Tongue (tissue), 2 donors: ENCODE results near the gene FAM186B. TPM values are rescaled to one million over a fixed set of nuclear protein-coding genes. Genes with fewer than 3 reads are reported as not detected.
A peak's percentile ranks its signal among the peaks of the same experiment; 100 is the strongest.

Experiments
- DNase-seq: peaks from one replicate; pipeline ENCODE4 v3.0.0-alpha.2; 2015
- total RNA-seq: library from RNA; depleted of rRNA; stranded (reverse); fragments of >200 nt; gene quantifications from one replicate; pipeline ENCODE4 v1.2.3, GENCODE V29; 2014

FAM186B gene
- total RNA-seq, 1 donor from 2014 or later = 0.82 TPM

DNA sequence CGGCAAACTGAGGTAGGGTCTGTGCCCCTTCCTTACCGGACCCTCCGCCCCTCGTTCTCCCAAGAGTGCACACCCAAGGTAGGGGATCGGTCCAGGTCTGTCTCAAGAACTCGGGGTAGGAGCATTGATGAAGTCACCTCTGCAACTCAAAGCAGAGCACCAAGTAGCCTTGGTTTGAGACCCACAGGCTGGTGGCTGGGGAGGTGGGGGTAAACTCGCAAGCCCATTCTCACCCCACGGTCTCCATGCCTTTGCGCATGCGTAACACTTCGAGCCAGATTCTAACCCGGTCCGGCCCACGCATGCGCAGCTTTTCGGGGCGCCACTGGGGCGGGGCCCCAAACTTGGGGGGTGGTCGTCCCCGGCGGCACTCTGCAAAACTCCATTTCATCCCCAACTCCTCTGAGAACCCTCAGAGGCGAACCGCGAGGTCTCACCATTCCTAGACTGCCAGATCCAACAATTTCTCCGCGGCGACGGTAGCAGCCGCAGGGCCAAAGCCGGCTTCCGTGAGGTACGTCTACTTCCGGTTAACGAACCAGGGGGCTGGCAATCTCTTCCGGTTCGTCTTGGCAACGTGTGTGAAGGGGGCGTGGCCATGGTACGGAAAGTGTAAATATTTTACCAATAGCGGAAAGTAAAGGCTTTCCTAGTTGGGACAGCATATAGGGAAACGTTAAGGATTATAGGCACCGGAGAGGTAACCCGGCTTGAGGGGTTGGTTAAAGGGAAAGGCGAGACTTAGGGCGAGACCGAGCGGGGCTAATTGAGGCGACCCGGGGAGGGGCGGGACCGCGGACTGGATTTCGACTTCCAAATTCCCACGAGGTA is 37.6 kb downstream of the FAM186B start, which contains the start of gene MCRS1:
Gene MCRS1 (minus strand): TSS at position 532 of the 831 bp plus-strand sequence. CDS start 1,411 bp downstream, outside the sequence.
- peak; percentile 97 for DNase-seq

DNA sequence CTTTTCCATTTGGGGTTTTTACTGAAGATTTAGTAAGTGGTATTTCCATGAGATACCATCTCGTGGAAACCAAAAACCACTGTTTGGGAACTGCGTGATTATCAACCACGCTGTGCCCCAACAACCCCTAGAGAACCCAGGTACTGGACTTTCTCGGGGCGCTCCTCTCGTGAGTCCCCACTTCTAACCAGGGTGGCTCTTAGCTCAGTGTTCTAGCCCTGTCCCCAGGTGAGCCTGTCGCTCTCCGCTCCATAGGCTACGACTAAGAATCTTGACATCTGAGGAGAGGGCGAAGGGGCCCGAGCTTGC is 38.2 kb downstream of the FAM186B start:
- no peak for DNase-seq

DNA sequence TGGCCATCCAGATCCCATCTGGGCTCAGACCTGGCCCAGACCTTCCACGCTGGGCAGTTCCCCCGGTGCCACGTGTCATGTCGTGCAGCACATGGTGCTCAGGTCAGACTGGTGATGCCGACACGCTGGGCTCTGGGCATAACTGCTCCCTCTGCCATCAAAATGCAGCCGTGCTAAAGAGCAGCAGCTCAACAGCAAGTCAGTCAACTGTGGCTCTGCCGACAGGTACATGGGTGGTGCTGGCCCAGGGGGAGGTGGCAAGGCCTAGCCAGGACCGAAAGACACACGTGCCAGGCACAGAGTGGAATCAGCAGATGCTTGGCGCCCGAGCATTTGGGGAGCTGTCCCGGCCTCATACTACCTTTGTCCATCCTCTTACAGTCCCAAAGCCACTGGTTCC is 39.1 kb downstream of the FAM186B start:
- no peak for DNase-seq

DNA sequence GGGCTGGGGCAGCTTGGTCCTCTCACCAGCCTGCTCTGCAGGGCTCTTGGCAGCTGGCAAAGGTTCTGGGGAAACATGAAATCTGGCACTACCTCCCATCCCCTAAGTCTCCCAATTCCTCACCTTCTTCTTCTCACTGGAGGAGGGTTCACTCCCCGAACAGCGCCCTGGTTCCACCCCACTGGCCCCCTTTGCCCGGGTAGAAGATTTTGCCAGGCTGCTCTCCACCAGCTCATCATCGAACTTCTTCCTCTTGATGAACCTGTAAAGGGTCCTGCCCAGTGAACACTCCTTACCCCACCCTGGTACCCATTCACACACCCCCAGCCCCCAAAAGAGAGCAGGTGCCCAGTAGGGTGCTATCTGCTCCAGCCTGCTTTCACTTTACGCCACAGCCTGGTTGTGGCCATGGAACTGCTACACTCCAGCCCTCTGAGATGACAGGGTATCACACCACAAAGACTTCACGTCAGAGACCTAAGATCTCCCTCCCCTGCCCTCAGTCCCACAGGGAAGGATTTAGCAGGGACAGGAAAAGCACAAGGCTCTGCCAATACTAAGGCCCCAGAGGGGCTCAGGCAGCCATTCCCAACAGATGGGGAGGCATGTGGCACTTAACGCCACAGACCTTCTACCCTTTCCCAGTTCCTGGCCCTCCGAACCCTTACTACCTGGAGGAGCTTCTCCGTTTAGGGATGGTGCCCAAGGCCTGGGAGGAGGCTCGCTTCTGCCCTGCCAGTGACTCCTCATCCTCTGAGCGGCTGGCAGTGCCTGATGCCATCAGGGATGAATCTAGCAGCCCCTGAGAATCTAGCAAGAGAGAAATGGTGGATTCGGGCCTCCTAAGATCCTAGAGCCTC is 39.8 kb downstream of the FAM186B start:
- no peak for DNase-seq

DNA sequence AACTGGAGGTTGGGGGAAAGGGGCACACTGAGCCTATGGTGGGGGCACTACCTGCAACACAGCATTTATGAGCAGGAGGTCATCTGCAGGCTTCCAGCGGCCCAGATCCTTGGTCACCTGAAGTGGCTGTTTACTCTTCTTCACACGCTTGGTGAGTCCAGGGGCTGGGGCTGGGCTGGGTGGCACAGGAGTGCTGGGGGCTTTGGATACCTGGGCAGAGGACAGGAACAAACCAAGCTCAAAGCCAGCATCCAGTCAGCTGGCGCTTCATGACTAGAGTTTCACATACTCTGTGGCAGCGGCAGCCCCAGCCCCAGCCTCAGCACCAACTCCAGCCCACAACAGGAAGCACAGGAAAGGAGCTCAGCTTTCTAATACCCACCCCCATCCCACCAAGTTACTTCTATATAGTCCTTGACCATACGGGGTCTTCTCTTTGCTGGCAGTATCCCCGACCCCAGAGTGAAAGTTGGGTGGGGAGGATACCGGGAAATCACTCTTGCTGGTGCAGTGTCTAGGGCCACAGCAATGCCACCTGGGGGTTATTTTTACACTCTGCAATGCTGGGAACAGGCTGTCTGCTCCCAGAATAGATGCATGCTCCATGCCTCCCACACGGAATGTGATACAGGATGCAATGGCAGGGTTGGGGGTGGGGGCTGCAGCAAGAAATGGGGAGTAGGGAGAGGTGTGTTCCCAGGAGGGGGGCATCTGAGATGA is 40.6 kb downstream of the FAM186B start:
- DNase-seq = peak; percentile 61

DNA sequence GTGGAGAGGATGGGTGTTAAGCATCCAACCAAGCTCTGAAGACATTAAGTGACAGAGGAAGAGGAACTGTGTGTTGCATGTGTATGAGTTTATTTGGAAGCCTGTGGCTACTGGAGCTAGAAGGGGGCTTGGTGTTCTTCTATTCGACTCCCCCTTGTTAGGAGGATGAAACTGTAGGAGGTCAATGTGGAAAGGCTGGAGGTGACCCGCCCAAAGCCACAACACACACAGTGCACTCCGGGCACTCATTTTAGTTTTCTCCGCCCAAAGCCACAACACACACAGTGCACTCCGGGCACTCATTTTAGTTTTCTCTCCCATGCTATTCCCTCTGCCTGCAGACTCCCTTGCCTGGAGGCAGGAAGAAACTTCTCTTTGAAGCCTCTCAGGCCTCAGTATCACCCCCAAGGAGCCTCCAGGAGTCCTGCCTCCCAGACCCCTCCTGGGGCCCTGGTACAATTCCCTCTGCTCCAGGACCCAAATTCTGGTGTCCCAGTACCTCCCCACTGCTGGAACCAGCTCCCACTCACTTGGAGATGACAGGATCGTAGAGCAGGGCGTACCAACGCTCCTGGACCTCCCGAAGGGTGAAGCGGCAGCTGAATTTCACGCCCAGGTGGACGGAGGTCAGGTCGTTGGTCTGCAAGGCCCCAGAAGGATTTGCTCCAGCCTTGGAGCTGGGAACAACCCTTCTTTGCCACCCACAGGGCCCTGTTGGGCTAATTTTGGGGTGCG is 41.3 kb downstream of the FAM186B start:
- DNase-seq = no peak

DNA sequence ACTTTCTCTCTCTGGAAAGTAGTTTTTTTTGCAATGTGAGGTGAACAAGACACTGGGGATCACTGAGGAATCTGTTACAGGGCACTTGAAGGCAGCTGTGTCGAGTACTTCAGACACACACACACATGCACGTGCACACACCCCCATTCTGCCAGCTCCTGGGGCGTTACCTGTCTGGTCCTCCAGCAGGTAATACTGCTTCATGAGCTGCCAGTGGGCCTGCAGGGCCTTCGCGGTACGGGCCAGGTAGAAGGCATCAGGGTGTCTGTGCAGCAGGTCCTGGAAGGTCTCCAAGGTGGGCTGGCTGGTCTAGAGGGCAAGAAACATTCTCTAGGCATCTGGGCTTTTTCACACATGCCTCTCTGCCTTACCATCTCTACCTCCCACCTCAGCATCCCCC is 42.6 kb downstream of the FAM186B start:
- no peak for DNase-seq

DNA sequence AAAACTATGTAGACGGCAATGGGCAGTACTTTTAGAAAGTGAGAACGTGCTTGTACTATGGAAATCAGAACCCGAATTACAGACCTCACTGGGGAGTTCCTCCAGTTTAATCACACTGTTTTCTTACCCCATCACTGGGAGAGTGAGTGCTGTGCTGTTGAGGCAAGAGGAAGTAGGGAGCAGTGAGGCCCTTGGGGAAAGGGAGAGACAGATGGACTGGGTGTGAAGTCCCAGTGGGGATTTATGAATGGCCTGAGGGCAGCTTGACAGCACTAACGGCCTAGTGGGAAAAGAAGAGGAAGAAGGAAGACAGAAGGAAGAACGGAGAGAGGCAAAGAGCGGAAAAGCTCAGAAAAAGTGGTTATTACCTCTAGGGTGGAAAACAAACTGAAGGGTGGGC is 43.2 kb downstream of the FAM186B start:
- DNase-seq = no peak

DNA sequence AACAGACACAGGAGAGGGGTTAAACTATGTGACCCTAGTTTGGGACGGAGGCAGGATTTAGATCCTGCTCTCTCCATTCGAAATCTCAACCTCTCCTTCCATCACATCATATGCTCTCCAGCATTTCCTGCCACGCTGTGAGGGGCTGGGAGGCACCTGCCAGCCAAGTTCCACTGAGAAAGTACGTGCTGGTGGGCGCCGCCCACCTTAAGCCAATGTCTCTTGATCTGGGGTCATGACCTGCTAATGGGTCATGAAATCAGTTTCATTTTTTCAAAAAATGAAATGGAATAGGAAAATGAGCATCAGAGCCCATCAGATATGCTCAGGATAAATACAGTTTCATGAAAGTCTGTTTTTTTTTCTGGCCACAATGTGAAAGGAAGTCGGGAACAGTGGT is 44.7 kb downstream of the FAM186B start:
- DNase-seq = no peak

DNA sequence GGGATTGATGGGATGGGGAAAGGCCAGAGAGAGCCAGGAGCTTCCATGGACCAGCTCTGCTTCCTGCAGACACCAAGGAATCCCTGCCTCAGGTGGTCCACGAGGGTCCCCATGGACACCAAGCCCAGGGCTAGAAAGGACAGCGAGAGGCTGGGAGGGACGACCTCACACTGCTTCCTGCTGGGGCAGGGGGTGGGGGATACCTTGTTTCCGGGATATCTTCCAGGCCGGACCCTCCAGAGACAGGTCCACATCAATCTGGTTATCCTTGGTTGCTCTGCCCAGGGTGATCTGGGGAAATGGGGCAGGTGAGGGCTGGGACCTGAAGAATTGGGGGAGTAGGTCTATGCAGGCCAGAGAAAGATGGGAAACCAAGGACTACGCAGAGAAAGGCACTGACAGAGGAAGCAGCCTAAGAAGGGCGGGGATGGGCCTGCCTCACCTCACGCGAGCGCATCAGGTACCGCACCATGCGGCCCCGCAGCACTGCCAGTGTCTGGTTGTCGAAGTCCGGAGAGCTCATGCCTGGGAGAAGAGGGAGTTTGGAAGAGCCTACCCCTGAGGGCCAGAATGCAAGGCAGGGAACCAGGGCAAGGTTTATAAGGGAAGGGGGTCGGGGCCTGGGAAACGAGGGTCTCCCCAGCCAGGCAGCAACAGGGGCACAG is 46.3 kb downstream of the FAM186B start:
- no peak for DNase-seq

DNA sequence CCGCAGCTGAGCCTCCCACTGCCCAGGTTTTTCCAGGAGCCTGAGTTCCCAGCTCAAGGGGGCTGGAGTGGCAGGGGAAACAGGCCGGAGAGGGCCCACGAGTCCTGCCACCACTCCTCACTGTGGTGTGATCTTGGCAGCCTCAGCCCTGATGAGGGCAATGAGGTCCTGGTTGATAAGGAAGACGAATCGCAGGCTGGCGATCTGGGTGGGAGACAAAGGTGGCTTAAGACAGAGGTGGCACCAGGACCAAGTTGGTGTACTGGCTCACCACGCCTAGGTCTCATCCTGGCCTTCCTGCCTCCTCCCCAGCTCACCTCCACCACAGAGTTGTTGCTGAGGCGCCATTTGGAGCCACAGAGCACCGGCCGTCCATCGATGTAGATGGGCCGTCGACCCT is 46.9 kb downstream of the FAM186B start:
- DNase-seq = no peak

DNA sequence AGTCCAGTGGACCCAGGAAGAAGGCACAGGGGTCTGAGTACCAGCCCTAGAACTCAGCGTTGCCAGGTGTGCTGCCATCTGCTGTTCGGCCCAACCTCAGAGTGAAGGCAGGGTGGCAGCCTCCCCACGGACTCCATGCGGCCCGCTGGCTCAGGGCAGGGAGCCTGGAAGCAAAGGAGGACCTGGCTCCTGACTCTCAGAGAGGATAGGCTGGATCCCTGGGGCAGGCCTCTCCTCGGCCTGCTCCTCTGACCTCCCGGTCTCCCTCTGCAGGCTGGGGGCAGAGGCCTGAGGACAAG is 47.6 kb downstream of the FAM186B start:
- DNase-seq = no peak

DNA sequence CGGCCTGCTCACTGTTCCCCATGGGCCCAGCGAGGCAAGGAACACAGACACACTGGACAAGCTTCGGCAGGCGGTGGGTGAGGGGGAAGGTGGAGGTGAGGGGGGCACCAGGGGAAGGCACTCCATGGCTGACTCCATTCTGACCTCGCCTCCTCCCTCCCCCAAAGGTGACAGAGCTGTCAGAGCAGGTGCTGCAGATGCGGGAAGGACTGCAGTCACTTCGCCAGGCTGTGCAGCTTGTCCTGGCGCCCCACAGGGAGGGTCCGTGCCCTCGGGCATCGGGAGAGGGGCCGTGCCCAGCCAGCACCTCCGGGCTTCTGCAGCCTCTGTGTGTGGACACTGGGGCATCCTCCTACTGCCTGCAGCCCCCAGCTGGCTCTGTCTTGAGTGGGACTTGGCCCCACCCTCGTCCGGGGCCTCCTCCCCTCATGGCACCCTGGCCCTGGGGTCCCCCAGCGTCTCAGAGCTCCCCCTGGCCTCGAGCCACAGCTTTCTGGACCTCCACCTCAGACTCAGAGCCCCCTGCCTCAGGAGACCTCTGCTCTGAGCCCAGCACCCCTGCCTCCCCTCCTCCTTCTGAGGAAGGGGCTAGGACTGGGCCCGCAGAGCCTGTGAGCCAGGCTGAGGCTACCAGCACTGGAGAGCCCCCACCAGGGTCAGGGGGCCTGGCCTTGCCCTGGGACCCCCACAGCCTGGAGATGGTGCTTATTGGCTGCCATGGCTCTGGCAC is 48.1 kb downstream of the FAM186B start:
- no peak for DNase-seq

DNA sequence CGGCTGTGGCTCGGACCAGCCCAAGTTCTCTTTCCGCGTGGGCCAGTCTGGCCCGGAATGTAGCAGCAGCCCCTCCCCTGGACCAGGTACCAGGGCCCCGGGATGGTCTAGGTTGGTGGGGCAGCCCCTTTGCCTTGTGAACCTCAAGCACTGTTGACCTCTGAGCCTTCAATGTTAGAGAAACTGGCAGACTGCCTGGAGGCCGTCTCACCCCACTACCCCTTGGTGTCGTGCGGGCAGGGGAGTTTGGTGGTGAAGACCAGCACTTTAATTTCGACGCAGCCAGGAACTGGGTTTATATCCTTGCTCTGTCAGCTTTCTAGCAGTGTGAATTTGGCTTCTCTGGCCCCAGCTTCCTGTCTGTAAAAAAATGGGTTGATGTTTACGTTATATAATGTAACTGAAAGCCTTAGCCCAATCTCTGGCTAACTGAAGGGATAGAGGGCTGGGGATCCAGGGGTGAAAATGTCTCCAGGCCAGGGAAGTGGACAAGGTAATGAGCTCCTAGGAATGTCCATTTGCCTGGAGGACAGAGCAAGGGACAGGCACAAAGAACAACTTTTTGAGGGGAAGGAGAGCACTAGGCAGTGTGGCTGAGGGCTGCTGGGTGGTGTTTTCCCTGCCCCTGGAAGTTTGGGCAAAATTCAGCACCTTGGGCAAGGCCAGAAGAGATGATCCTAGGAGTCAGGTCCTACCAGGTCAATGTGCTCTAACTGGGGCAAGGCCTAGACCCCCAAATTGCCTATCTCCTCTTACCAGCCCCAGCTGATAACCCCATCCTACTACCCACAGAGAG is 48.9 kb downstream of the FAM186B start:
- no peak for DNase-seq

DNA sequence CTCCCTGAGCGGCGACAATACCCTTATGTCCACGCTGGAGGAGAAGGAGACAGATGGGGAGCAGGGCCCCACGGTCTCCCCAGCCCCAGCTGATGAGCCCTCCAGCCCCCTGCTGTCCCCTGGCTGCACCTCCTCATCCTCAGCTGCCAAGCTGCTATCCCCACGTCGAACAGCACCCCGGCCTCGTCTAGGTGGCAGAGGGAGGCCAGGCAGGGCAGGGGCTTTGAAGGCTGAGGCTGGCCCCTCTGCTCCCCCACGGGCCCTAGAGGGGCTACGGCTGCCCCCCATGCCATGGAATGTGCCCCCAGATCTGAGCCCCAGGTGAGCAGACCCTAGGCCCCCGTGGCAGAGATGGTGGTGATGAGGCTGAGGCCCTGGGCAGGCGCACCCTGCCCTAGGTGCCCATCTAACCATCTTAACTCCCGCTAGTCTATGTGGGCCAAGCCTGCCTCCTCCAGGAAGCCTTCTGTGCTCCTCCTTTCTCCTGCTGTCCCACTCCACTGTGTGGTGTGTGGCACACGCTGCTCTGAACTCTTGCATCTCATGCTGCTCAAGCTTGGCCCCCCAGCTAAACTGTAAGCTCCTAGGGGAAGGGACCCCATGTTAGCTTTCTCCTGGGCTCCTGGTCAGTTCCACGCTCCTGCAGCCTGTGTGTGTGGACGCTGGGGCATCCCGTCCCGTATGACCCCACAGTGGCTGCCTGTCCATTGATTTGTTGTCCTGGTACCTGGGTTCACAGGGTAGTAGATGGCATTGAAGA is 49.6 kb downstream of the FAM186B start:
- no peak for DNase-seq

DNA sequence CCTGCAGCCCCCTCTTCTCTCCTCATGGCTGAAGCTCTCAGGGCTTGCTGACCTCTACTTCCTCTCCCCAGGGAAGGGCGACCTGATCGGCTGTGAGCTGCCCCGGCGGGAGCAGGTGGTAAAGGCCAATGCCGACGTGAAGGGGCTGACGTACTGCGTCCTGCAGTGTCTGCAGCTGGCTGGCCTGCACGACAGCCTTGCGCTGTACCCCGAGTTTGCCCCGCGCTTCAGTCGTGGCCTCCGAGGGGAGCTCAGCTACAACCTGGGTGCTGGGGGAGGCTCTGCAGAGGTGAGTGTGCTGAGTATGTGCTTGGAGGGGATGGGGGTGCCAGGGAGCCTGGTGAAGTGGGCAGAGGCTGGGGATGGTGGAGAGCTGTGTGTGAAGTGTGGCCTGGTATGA is 51.2 kb downstream of the FAM186B start:
- DNase-seq = no peak

DNA sequence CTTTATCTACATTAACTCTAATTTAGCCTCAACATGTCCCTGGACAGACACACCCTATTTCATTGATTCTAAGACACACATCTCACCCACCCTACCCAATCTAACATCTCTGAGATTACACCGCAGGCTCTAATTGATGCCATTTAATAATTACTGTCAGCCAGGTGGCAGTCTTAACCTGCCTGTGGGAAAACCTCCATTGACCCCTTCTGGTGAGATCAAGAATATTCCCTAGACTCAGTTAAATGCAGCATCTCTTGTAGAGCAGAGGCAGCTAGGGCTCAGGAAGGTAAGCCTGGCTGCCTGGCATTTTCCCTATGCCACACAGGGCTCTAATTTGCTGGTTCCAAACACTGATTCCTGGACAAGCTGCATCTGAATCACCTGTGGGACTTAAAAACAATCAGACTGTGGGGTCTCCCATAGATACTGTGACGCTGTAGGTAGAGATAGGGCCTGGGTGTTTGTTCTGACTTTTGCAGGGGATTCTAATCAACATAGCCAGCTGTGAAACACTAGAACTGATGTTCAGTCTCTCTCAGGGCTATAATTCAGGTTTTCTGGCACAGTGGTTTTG is 51.8 kb downstream of the FAM186B start:
- no peak for DNase-seq

DNA sequence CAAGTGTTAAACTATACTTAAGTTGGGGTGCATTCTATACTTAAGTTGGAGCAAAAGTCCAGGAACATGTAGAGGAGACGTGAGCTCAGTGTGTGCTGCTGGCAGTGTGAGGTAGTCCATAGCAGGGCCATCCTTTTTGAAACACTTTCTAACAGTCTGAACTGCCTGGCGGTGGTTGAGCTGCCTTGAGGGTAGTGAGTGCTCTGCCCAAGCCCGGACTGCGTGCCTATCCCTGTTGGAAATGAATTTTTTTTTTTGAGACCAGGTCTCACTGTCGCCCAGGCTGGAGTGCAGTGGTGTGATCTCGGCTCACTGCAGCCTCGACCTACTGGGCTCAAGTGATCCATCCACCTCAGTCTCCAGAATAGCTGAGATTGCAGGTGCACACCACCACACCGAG is 52.5 kb downstream of the FAM186B start:
- no peak for DNase-seq

DNA sequence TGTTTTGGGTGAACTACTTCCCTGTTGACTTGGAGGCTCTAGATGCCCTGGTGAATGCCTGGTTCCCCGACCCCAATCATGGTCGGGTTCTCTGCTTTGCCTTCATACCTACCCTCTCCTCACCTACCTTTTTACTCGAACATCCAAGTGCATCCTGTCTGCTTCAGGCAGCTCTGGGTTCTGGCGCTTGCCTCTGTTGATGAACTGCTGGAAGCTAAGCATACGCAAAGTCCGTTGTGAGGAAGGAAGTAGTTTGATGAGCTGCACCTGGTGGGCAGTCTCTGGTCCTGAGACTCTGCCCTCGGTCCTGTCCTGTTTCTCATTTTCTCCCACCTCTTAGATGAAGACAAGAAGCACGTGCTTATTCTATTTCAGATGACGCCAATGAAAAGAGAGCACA is 53.0 kb downstream of the FAM186B start:
- no peak for DNase-seq
